Small intestine (tissue), 7 donors: ENCODE data around the gene ERC2. TPM values are rescaled to one million over a fixed set of nuclear protein-coding genes. Genes with fewer than 3 reads are reported as not detected.

Experiments used
- DNase-seq, 2 donors: peaks; one replicate each; pipeline versions ENCODE4 v3.0.0 to v3.0.0-alpha.2; 2013
- FAIRE-seq: peaks from 2 replicates; lab custom pipeline; 2012; peaks lifted over from hg19 to GRCh38; lab: Jason Lieb, UNC
- H3K27ac ChIP-seq, 3 donors: one replicate each; pipeline ENCODE4 v1.5.1; 2013; ENCODE audit warnings: low read length in 2 of 3, mild to moderate bottlenecking in 2 of 3, control low read depth in 1 of 3, inconsistent platforms in 1 of 3, low read depth in 1 of 3, moderate library complexity in 1 of 3
- H3K27me3 ChIP-seq, 3 donors: one replicate each; pipeline ENCODE4 v1.6.1; 2013; ENCODE audit warnings: low read length in 3 of 3, inconsistent platforms in 1 of 3; ENCODE audit not compliant: control insufficient read depth in 3 of 3, insufficient read depth in 3 of 3
- H3K36me3 ChIP-seq, 3 donors: one replicate each; pipeline ENCODE4 v1.6.1; 2013; ENCODE audit warnings: low read length in 3 of 3, inconsistent platforms in 1 of 3, low read depth in 1 of 3, mild to moderate bottlenecking in 1 of 3, moderate library complexity in 1 of 3; ENCODE audit not compliant: control insufficient read depth in 3 of 3, insufficient read depth in 2 of 3
- H3K4me1 ChIP-seq, 3 donors: one replicate each; pipeline ENCODE4 v1.6.1; 2013; ENCODE audit warnings: low read length in 2 of 3, inconsistent platforms in 1 of 3, low read depth in 1 of 3, mild to moderate bottlenecking in 1 of 3, moderate library complexity in 1 of 3; ENCODE audit not compliant: control insufficient read depth in 3 of 3, insufficient read depth in 2 of 3
- H3K4me3 ChIP-seq, 3 donors: one replicate each; pipeline ENCODE4 v1.5.1; 2013; ENCODE audit warnings: low read length in 3 of 3, control low read depth in 1 of 3, inconsistent platforms in 1 of 3, low read depth in 1 of 3, mild to moderate bottlenecking in 1 of 3, moderate library complexity in 1 of 3
- H3K9me3 ChIP-seq, 2 donors: one replicate each; pipeline ENCODE4 v1.6.1; 2013; ENCODE audit warnings: low read depth in 1 of 2, low read length in 1 of 2; ENCODE audit not compliant: control insufficient read depth in 2 of 2, insufficient read depth in 1 of 2
- WGBS, 3 donors: extraction: QIAGEN DNeasy Blood & Tissue Kit; methylation state at CpG; one replicate each; pipeline ENCODE4 v1.1.7; 2013; 5-methylcytosine and 5-hydroxymethylcytosine counted together
- polyA plus RNA-seq, 4 donors: library from polyadenylated mRNA; stranded (reverse) in 3 of 4; unstranded in 1 of 4; fragments of 200-250 nt in 3 of 4; fragments of 120-200 nt in 1 of 4; gene quantifications; one replicate each; pipeline versions ENCODE4 v1.2.1 to v1.2.3, GENCODE V29; 2013
- donor health status: healthy with polysubstance abuse.
- donor health status: control.
- donor health status: control.
- donor health status: Bipolar disorder and iron deficiency.
- donor health status: healthy.

ERC2 gene
- polyA plus RNA-seq, 4 donors: 0.73 to 2.0 TPM; not detected in 2

GRCh38 chr3:56336023-56336422 is 132.2 kb downstream of the ERC2 start:
- 87 to 91% (median 88%) methylated on average over 4 of the region's 4 CpGs for WGBS, 3 donors
- DNase-seq (no peak), FAIRE-seq (no peak)

GRCh38 chr3:56324473-56324872 is 143.8 kb downstream of the ERC2 start:
- H3K27ac ChIP-seq: no peak overlapping the region
- WGBS, 3 donors: 81 to 85% (median 84%) methylated on average over 3 of the region's 3 CpGs
- no peaks in the 10 kb centered on the region for H3K4me1 ChIP-seq
- H3K4me3 ChIP-seq: no peak overlapping the region
- no peaks in the 10 kb centered on the region for H3K36me3 ChIP-seq
- H3K9me3 ChIP-seq: no peaks in the 10 kb centered on the region
- DNase-seq (no peak), FAIRE-seq (no peak)
- no peaks in the 10 kb centered on the region for H3K27me3 ChIP-seq

More at GRCh38 chr3:56336023-56336422, 132.2 kb downstream of the ERC2 start:
- Histone ChIP-seq H3K9me3 (no peaks in the 10 kb centered on the region), H3K27me3 (peaks cover 0 to 4% (median 0%) of the 10 kb centered on the region in 3 donors), H3K4me3 (no peak overlapping the region), H3K36me3 (no peaks in the 10 kb centered on the region), H3K4me1 (no peaks in the 10 kb centered on the region), H3K27ac (no peak overlapping the region)

DNA sequence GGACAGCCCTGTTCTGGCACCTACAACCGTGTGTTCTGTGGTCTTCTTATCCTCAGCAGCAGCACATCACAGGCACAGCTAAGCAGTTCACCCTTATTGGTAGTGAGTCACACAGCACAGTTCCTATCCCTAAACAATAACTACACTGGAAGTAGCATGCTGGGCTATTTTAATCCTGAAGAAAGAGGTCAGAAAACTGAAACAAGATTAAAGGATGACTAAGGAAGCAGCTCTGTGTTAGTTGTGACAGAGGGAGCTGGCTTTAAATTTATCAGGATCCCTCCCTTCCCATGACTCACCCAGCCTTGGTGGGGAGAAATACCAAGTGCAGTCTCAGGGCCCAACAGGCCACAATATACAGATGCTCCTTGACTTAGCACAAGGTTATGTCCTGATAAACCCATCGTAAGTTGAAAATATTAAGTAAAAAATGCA is 144.3 kb downstream of the ERC2 start:
- H3K27ac ChIP-seq: no peak overlapping the region
- FAIRE-seq: no peak

DNA sequence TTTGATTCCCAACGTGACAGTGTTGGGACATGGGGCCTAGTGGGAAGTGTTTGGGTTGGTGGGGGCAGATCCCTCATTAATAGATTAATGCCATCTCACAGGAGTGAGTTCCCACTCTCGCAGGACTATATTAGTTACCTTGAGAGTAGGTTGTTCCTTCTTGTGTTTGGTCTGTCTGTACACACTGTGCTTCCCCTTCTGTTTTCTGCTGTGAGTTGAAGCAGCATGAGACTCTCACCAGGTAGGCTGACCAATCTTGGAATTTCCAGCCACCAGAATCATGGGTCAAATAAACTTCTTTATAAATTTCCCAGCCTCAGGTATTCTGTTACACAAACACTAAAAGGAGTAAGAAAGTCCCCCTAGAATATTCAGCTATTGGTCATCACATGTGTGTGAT is 145.4 kb downstream of the ERC2 start:
- Histone ChIP-seq H3K4me3 (no peak overlapping the region), H3K9me3 (no peaks in the 10 kb centered on the region), H3K4me1 (no peaks in the 10 kb centered on the region), H3K36me3 (no peaks in the 10 kb centered on the region), H3K27me3 (no peaks in the 10 kb centered on the region), H3K27ac (no peak overlapping the region)
- FAIRE-seq: no peak
- no peak for DNase-seq
- 57 to 79% (median 71%) methylated on average over 2 of the region's 2 CpGs for WGBS, 3 donors

More for the DNA sequence above, 144.3 kb downstream of the ERC2 start:
- Histone ChIP-seq H3K36me3 (no peaks in the 10 kb centered on the region), H3K4me1 (no peaks in the 10 kb centered on the region), H3K4me3 (no peak overlapping the region), H3K27me3 (no peaks in the 10 kb centered on the region), H3K9me3 (no peaks in the 10 kb centered on the region)
- DNase-seq: no peak
- WGBS, 3 donors: 53 to 59% (median 56%) methylated on average over 2 of the region's 2 CpGs

GRCh38 chr3:56321892-56322291 is 146.4 kb downstream of the ERC2 start:
- Histone ChIP-seq H3K4me3 (no peak overlapping the region), H3K4me1 (no peaks in the 10 kb centered on the region), H3K9me3 (no peaks in the 10 kb centered on the region), H3K36me3 (no peaks in the 10 kb centered on the region), H3K27me3 (no peaks in the 10 kb centered on the region), H3K27ac (no peak overlapping the region)
- WGBS, 3 donors: 78 to 89% (median 80%) methylated on average over 2 of the region's 2 CpGs
- FAIRE-seq (no peak), DNase-seq (no peak)

DNA sequence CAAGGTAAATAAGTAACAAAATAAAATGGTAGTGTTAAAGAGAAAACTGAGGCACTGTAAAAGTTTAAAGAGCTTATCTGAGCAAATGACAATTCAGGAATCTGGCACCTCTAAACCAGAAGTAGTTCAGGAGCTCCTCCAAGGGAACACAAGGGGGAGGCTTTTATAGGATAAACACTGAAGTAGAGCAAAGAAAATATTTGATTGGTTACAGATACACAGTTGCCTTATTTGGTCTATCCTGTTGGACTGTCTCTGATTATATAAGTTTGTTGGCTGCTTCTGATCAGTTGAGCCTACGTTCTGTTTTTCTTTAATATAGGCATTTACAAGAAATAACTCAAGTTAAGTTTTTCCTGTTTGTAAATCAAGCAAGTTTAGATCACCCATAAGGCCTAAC is 146.9 kb downstream of the ERC2 start:
- 32 to 59% (median 47%) methylated on average over 1 of the region's 1 CpG for WGBS, 3 donors
- Histone ChIP-seq H3K4me1 (no peaks in the 10 kb centered on the region), H3K27me3 (no peaks in the 10 kb centered on the region), H3K9me3 (no peaks in the 10 kb centered on the region), H3K27ac (no peak overlapping the region), H3K36me3 (no peaks in the 10 kb centered on the region), H3K4me3 (no peak overlapping the region)
- DNase-seq (no peak), FAIRE-seq (no peak)

- Histone ChIP-seq H3K4me3 (no peak overlapping the region), H3K27ac (no peak overlapping the region), H3K4me1 (no peaks in the 10 kb centered on the region), H3K36me3 (no peaks in the 10 kb centered on the region), H3K9me3 (no peaks in the 10 kb centered on the region), H3K27me3 (no peaks in the 10 kb centered on the region)
- FAIRE-seq: no peak
- WGBS, 3 donors: 74 to 76% (median 76%) methylated on average over 5 of the region's 5 CpGs
- DNase-seq: no peak
Observed at GRCh38 chr3:56320883-56321282, 147.4 kb downstream of the ERC2 start.

DNA sequence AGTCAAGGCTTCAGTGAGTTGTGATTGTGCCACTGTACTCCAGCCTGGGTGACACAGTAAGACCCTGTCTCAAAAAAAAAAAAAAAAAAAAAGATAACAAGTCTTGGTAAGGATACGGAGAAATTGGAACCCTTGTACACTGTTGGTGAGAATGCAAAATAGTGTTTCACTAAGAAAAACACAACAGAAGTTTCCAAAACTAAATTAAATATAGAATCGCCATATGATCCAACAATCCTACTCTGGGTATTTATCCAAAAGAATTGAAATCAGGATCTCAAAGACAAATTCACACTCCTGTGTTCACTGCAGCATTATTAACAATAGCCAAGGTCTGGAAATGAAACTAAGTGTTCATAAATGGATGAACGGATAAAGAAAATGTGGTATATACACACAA is 149.4 kb downstream of the ERC2 start:
- Histone ChIP-seq H3K27me3 (no peaks in the 10 kb centered on the region), H3K36me3 (no peaks in the 10 kb centered on the region), H3K4me1 (no peaks in the 10 kb centered on the region), H3K9me3 (no peaks in the 10 kb centered on the region), H3K27ac (no peak overlapping the region), H3K4me3 (no peak overlapping the region)
- FAIRE-seq: no peak
- 87 to 93% (median 87%) methylated on average over 3 of the region's 3 CpGs for WGBS, 3 donors
- no peak for DNase-seq

DNA sequence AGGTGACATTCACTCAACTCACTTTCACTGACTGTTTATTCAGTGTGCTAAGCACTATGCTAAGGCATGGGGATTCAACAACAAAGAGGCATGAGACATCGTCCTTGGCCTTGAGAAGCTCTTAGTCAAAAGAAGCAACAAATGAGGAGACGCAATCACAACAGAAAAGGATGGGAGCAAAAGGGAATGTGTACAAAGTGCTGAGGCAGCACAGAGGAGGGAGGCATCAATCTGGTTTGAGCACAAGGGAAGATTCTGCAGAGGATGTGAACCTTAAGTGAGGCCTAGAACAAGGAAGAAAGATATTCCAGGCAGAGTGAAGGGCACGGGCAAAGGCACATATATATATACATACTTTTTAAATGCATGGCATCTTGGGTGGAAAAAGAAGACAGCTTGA is 151.3 kb downstream of the ERC2 start:
- Histone ChIP-seq H3K27me3 (no peaks in the 10 kb centered on the region), H3K36me3 (no peaks in the 10 kb centered on the region), H3K27ac (no peak overlapping the region), H3K9me3 (no peaks in the 10 kb centered on the region), H3K4me3 (no peak overlapping the region), H3K4me1 (no peaks in the 10 kb centered on the region)
- DNase-seq (no peak), FAIRE-seq (no peak)
- 76 to 80% (median 76%) methylated on average over 3 of the region's 3 CpGs for WGBS, 3 donors
